K562 (cell line): ENCODE data around the gene PRKAR2B. TPM values are rescaled to one million over a fixed set of nuclear protein-coding genes. Genes with fewer than 3 reads are reported as not detected.
A peak's percentile ranks its signal among the peaks of the same experiment; 100 is the strongest.

Experiments used
- HDGF ChIP-seq: fragments of 450-650 bp; IDR thresholded peaks from 2 replicates; pipeline ENCODE4 v1.6.1; 2016
- JUNB ChIP-seq: fragments of 450-650 bp; formaldehyde crosslinking; conservative IDR thresholded peaks from 2 replicates; pipeline ENCODE4 v1.4.0; 2020; ENCODE audit warnings: mild to moderate bottlenecking
- PCBP2 ChIP-seq: fragments of 200-400 bp; formaldehyde crosslinking; IDR thresholded peaks from 2 replicates; pipeline ENCODE4 v1.6.1; 2018; ENCODE audit warnings: low read length, low read depth, mild to moderate bottlenecking, moderate library complexity; ENCODE audit not compliant: poor library complexity, severe bottlenecking
- PRPF4 ChIP-seq: fragments of 200-400 bp; formaldehyde crosslinking; IDR thresholded peaks from one replicate; pipeline ENCODE4 v1.6.1; 2017; ENCODE audit warnings: low read length, low read depth, mild to moderate bottlenecking; ENCODE audit not compliant: insufficient read depth, poor library complexity, severe bottlenecking
- RAD21 ChIP-seq, 2 experiments: fragments of 250-450 bp in 1 of 2; fragments of 450-650 bp in 1 of 2; sonication (Bioruptor Pico) in 1 of 2; formaldehyde crosslinking in 1 of 2; IDR thresholded peaks in 1 of 2; conservative IDR thresholded peaks in 1 of 2; 2 replicates each; pipeline versions ENCODE4 v1.4.0 to v1.8.0; 2020 to 2022; ENCODE audit warnings: mild to moderate bottlenecking in 2 of 2, moderate library complexity in 1 of 2
- SAP30 ChIP-seq: fragments of 200-600 bp; sonication (generic); IDR thresholded peaks from 2 replicates; pipeline ENCODE4 v1.6.1; 2012; ENCODE audit warnings: borderline replicate concordance, low read depth, mild to moderate bottlenecking, moderate library complexity, low read length, control low read depth, inconsistent platforms; ENCODE audit not compliant: insufficient read depth, poor library complexity, severe bottlenecking
- ZNF212 ChIP-seq: fragments of 450-650 bp; formaldehyde crosslinking; IDR thresholded peaks from 2 replicates; pipeline ENCODE4 v1.4.0; 2020; ENCODE audit warnings: mild to moderate bottlenecking
- ZNF589 ChIP-seq: fragments of 200-800 bp; sonication (Bioruptor generic); IDR thresholded peaks from 2 replicates; pipeline ENCODE4 v1.6.1; 2016; ENCODE audit warnings: low read depth, missing genetic modification characterization, missing compliant biosample characterization
- polyA plus RNA-seq, 8 experiments: library from polyadenylated mRNA; depleted of rRNA in 4 of 8; stranded (reverse) in 5 of 8; unstranded in 3 of 8; fragments of >200 nt; fragmentation: Nextera tagmentation in 2 of 8; fragmentation: Illumina TruSeq in 1 of 8; extraction: Ambion mirVana in 2 of 8; extraction: Trizol in 1 of 8; gene quantifications; 2 replicates each; pipeline versions ENCODE4 v1.2.1 to v1.2.3, GENCODE V29; 2011 to 2014; ENCODE audit warnings: inconsistent platforms in 1 of 8, missing spikeins in 1 of 8
- total RNA-seq, 7 experiments: library from RNA; depleted of rRNA in 6 of 7; stranded (reverse); fragments of >200 nt in 6 of 7; fragmentation: Illumina TruSeq in 2 of 7; extraction: Trizol in 2 of 7; gene quantifications; 2 replicates each; pipeline versions ENCODE4 v1.2.1 to v1.2.3, GENCODE V29; 2011 to 2021; ENCODE audit warnings: low replicate concordance in 1 of 7
- TF ChIP-seq, protein P1 (sequence below), 3 experiments: fragments of 200-800 bp in 1 of 3; fragments of 250-450 bp in 1 of 3; fragments of 450-650 bp in 1 of 3; sonication (Bioruptor Pico) in 1 of 3; sonication (Bioruptor generic) in 1 of 3; formaldehyde crosslinking in 1 of 3; IDR thresholded peaks; 2 replicates each; pipeline versions ENCODE4 v1.6.1 to v1.8.0; 2016 to 2022; ENCODE audit warnings: mild to moderate bottlenecking in 2 of 3, missing genetic modification characterization in 2 of 3, missing compliant biosample characterization in 1 of 3, moderate library complexity in 1 of 3
- TF ChIP-seq, protein P2 (sequence below): sonication (generic); formaldehyde crosslinking; IDR thresholded peaks from 2 replicates; pipeline ENCODE4 v1.8.1; 2023; ENCODE audit warnings: mild to moderate bottlenecking, missing genetic modification reagents
- TF ChIP-seq, protein P3 (sequence below): fragments of 250-450 bp; sonication (Bioruptor Pico); IDR thresholded peaks from 2 replicates; pipeline ENCODE4 v1.5.0; 2020; ENCODE audit warnings: mild to moderate bottlenecking

Gene PRKAR2B
- total and polyA plus RNA-seq, 9 of the 15 experiments (the other 6 are each of a cell fraction or from before 2014, with no cell fraction given) = 59.0 to 173 (median 129) TPM

DNA sequence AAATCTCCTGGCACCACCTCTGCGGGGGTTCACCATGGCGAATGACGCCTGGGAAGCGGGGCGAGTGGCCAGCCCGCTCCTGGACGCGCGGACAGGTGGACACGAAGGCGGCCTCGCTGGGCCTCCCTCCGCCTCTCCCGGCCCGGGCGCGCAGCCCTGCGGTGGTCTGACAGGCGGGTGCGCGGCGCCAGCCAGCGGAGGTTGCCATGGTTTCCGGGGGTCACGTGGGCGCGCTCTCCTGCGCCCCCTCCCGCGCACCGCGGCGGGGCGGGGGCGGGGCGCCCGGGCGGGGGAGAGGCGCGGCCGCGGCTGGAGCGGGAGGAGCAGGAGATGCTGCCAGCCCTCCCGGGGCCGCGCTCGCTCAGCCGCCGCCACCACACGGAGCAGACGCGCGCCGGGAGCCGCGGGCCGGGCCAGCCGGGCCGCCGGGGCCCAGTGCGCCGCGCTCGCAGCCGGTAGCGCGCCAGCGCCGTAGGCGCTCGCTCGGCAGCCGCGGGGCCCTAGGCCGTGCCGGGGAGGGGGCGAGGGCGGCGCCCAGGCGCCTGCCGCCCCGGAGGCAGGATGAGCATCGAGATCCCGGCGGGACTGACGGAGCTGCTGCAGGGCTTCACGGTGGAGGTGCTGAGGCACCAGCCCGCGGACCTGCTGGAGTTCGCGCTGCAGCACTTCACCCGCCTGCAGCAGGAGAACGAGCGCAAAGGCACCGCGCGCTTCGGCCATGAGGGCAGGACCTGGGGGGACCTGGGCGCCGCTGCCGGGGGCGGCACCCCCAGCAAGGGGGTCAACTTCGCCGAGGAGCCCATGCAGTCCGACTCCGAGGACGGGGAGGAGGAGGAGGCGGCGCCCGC, at the start of gene PRKAR2B (continued):
- TF ChIP-seq PCBP2 = no peak
- no peak for TF ChIP-seq PRPF4
- no peak for TF ChIP-seq JUNB (CRISPR knock-in tag)
- peak; percentile 62 for TF ChIP-seq SAP30
- TF ChIP-seq ZNF212 (CRISPR knock-in tag) = no peak
- no peak for TF ChIP-seq HDGF
- TF ChIP-seq, protein P1, sequence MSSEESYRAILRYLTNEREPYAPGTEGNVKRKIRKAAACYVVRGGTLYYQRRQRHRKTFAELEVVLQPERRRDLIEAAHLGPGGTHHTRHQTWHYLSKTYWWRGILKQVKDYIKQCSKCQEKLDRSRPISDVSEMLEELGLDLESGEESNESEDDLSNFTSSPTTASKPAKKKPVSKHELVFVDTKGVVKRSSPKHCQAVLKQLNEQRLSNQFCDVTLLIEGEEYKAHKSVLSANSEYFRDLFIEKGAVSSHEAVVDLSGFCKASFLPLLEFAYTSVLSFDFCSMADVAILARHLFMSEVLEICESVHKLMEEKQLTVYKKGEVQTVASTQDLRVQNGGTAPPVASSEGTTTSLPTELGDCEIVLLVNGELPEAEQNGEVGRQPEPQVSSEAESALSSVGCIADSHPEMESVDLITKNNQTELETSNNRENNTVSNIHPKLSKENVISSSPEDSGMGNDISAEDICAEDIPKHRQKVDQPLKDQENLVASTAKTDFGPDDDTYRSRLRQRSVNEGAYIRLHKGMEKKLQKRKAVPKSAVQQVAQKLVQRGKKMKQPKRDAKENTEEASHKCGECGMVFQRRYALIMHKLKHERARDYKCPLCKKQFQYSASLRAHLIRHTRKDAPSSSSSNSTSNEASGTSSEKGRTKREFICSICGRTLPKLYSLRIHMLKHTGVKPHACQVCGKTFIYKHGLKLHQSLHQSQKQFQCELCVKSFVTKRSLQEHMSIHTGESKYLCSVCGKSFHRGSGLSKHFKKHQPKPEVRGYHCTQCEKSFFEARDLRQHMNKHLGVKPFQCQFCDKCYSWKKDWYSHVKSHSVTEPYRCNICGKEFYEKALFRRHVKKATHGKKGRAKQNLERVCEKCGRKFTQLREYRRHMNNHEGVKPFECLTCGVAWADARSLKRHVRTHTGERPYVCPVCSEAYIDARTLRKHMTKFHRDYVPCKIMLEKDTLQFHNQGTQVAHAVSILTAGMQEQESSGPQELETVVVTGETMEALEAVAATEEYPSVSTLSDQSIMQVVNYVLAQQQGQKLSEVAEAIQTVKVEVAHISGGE (CRISPR knock-in tag; IDR thresholded peaks at IDR 0.05) = peak in 2 of 3 experiments; percentile 36 to 54; a peak in 1 of 6 replicates
- no peak; the same call in 1 of the 2 replicates for TF ChIP-seq ZNF589 (CRISPR knock-in tag)
- TF ChIP-seq, protein P2, sequence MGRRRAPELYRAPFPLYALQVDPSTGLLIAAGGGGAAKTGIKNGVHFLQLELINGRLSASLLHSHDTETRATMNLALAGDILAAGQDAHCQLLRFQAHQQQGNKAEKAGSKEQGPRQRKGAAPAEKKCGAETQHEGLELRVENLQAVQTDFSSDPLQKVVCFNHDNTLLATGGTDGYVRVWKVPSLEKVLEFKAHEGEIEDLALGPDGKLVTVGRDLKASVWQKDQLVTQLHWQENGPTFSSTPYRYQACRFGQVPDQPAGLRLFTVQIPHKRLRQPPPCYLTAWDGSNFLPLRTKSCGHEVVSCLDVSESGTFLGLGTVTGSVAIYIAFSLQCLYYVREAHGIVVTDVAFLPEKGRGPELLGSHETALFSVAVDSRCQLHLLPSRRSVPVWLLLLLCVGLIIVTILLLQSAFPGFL (CRISPR knock-in tag) = peak; percentile 28; the same call in 1 of the 2 replicates
- TF ChIP-seq, protein P3, sequence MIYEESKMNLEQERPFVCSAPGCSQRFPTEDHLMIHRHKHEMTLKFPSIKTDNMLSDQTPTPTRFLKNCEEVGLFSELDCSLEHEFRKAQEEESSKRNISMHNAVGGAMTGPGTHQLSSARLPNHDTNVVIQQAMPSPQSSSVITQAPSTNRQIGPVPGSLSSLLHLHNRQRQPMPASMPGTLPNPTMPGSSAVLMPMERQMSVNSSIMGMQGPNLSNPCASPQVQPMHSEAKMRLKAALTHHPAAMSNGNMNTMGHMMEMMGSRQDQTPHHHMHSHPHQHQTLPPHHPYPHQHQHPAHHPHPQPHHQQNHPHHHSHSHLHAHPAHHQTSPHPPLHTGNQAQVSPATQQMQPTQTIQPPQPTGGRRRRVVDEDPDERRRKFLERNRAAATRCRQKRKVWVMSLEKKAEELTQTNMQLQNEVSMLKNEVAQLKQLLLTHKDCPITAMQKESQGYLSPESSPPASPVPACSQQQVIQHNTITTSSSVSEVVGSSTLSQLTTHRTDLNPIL (CRISPR knock-in tag) = no peak
- TF ChIP-seq RAD21 (CRISPR knock-in tag; conservative IDR thresholded peaks at IDR 0.05 in 1 of 2, IDR thresholded peaks at IDR 0.05 in 1 of 2) = peak; percentile 41 to 54
